Measurements from ENCODE around the gene MTMR6. TPM values are rescaled to one million over a fixed set of nuclear protein-coding genes. Genes with fewer than 3 reads are reported as not detected.

The MTMR6 gene
- polyA plus RNA-seq, 1 donor, result 13.9 TPM

GRCh38 chr13:25224151-25224550 is 63.1 kb downstream of the MTMR6 start:
- Histone ChIP-seq H3K9me3 (ENCODE audit: control insufficient read depth, low read depth, low read length) (no peaks in the 10 kb centered on the region), H3K27me3 (ENCODE audit: control insufficient read depth, insufficient read depth, low read length) (peaks cover 14% of the 10 kb centered on the region), H3K36me3 (ENCODE audit: control insufficient read depth, insufficient read depth, low read length) (no peaks in the 10 kb centered on the region), H3K4me3 (ENCODE audit: low read length) (no peak overlapping the region), H3K27ac (ENCODE audit: low read length) (no peak overlapping the region), H3K4me1 (ENCODE audit: control insufficient read depth, insufficient read depth, low read length) (no peaks in the 10 kb centered on the region)
- WGBS (ENCODE audit: insufficient coverage, low lambda C conversion rate), result no CpG with 5 or more reads among the region's 9 CpGs
- DNase-seq, result no peak

- Histone ChIP-seq H3K4me1 (ENCODE audit: control insufficient read depth, insufficient read depth, low read length) (no peaks in the 10 kb centered on the region), H3K27me3 (ENCODE audit: control insufficient read depth, insufficient read depth, low read length) (peaks cover 11% of the 10 kb centered on the region), H3K9me3 (ENCODE audit: control insufficient read depth, low read depth, low read length) (no peaks in the 10 kb centered on the region), H3K36me3 (ENCODE audit: control insufficient read depth, insufficient read depth, low read length) (no peaks in the 10 kb centered on the region), H3K4me3 (ENCODE audit: low read length) (no peak overlapping the region), H3K27ac (ENCODE audit: low read length) (no peak overlapping the region)
- 100% methylated on average over 1 of the region's 9 CpGs for WGBS (ENCODE audit: insufficient coverage, low lambda C conversion rate)
- DNase-seq, result no peak
These were observed 64.5 kb downstream of the MTMR6 start for GRCh38 chr13:25222740-25223139.

- H3K9me3 ChIP-seq (ENCODE audit: control insufficient read depth, low read depth, low read length), result no peaks in the 10 kb centered on the region
- WGBS (ENCODE audit: insufficient coverage, low lambda C conversion rate), result 80% methylated on average over 1 of the region's 5 CpGs
- DNase-seq, result no peak
- H3K36me3 ChIP-seq (ENCODE audit: control insufficient read depth, insufficient read depth, low read length), result no peaks in the 10 kb centered on the region
- peaks cover 9% of the 10 kb centered on the region for H3K27me3 ChIP-seq (ENCODE audit: control insufficient read depth, insufficient read depth, low read length)
- no peaks in the 10 kb centered on the region for H3K4me1 ChIP-seq (ENCODE audit: control insufficient read depth, insufficient read depth, low read length)
- no peak overlapping the region for H3K4me3 ChIP-seq (ENCODE audit: low read length)
- no peak overlapping the region for H3K27ac ChIP-seq (ENCODE audit: low read length)
These were observed 69.3 kb downstream of the MTMR6 start for GRCh38 chr13:25218019-25218418.

- Histone ChIP-seq H3K9me3 (ENCODE audit: control insufficient read depth, low read depth, low read length) (no peaks in the 10 kb centered on the region), H3K36me3 (ENCODE audit: control insufficient read depth, insufficient read depth, low read length) (no peaks in the 10 kb centered on the region), H3K27me3 (ENCODE audit: control insufficient read depth, insufficient read depth, low read length) (peaks cover 6% of the 10 kb centered on the region), H3K27ac (ENCODE audit: low read length) (no peak overlapping the region), H3K4me3 (ENCODE audit: low read length) (no peak overlapping the region), H3K4me1 (ENCODE audit: control insufficient read depth, insufficient read depth, low read length) (no peaks in the 10 kb centered on the region)
- DNase-seq, result no peak
- WGBS (ENCODE audit: insufficient coverage, low lambda C conversion rate), result no CpG with 5 or more reads among the region's 12 CpGs
These were observed 70.0 kb downstream of the MTMR6 start for GRCh38 chr13:25217023-25217885.

- Histone ChIP-seq H3K4me3 (ENCODE audit: low read length) (no peak overlapping the region), H3K4me1 (ENCODE audit: control insufficient read depth, insufficient read depth, low read length) (no peaks in the 10 kb centered on the region), H3K27ac (ENCODE audit: low read length) (no peak overlapping the region), H3K27me3 (ENCODE audit: control insufficient read depth, insufficient read depth, low read length) (peaks cover 6% of the 10 kb centered on the region), H3K9me3 (ENCODE audit: control insufficient read depth, low read depth, low read length) (no peaks in the 10 kb centered on the region), H3K36me3 (ENCODE audit: control insufficient read depth, insufficient read depth, low read length) (no peaks in the 10 kb centered on the region)
- no peak for DNase-seq
- no CpG with 5 or more reads among the region's 3 CpGs for WGBS (ENCODE audit: insufficient coverage, low lambda C conversion rate)
These were observed 72.1 kb downstream of the MTMR6 start for GRCh38 chr13:25215253-25215575.

- no peak overlapping the region for H3K27ac ChIP-seq (ENCODE audit: low read length)
- DNase-seq, result no peak
These were observed 72.6 kb downstream of the MTMR6 start for GRCh38 chr13:25214491-25215252.

GRCh38 chr13:25213715-25214114 is 73.6 kb downstream of the MTMR6 start:
- Histone ChIP-seq H3K27me3 (ENCODE audit: control insufficient read depth, insufficient read depth, low read length) (peaks cover 5% of the 10 kb centered on the region), H3K36me3 (ENCODE audit: control insufficient read depth, insufficient read depth, low read length) (no peaks in the 10 kb centered on the region), H3K9me3 (ENCODE audit: control insufficient read depth, low read depth, low read length) (no peaks in the 10 kb centered on the region), H3K4me3 (ENCODE audit: low read length) (no peak overlapping the region), H3K4me1 (ENCODE audit: control insufficient read depth, insufficient read depth, low read length) (no peaks in the 10 kb centered on the region), H3K27ac (ENCODE audit: low read length) (no peak overlapping the region)
- WGBS (ENCODE audit: insufficient coverage, low lambda C conversion rate), result no CpG with 5 or more reads among the region's 2 CpGs
- DNase-seq, result no peak

More at GRCh38 chr13:25214491-25215252, 72.6 kb downstream of the MTMR6 start:
- WGBS (ENCODE audit: insufficient coverage, low lambda C conversion rate), result no CpG with 5 or more reads among the region's 6 CpGs
- no peak overlapping the region for H3K4me3 ChIP-seq (ENCODE audit: low read length)
- no peaks in the 10 kb centered on the region for H3K9me3 ChIP-seq (ENCODE audit: control insufficient read depth, low read depth, low read length)
- no peaks in the 10 kb centered on the region for H3K36me3 ChIP-seq (ENCODE audit: control insufficient read depth, insufficient read depth, low read length)
- peaks cover 6% of the 10 kb centered on the region for H3K27me3 ChIP-seq (ENCODE audit: control insufficient read depth, insufficient read depth, low read length)
- H3K4me1 ChIP-seq (ENCODE audit: control insufficient read depth, insufficient read depth, low read length), result no peaks in the 10 kb centered on the region

- DNase-seq, result no peak
- H3K27me3 ChIP-seq (ENCODE audit: control insufficient read depth, insufficient read depth, low read length), result no peaks in the 10 kb centered on the region
- H3K36me3 ChIP-seq (ENCODE audit: control insufficient read depth, insufficient read depth, low read length), result no peaks in the 10 kb centered on the region
- no peak overlapping the region for H3K4me3 ChIP-seq (ENCODE audit: low read length)
- H3K27ac ChIP-seq (ENCODE audit: low read length), result no peak overlapping the region
- H3K9me3 ChIP-seq (ENCODE audit: control insufficient read depth, low read depth, low read length), result no peaks in the 10 kb centered on the region
- no peaks in the 10 kb centered on the region for H3K4me1 ChIP-seq (ENCODE audit: control insufficient read depth, insufficient read depth, low read length)
- 100% methylated on average over 1 of the region's 13 CpGs for WGBS (ENCODE audit: insufficient coverage, low lambda C conversion rate)
These were observed 76.3 kb downstream of the MTMR6 start for GRCh38 chr13:25210842-25211569.

GRCh38 chr13:25207291-25207810 is 79.9 kb downstream of the MTMR6 start:
- Histone ChIP-seq H3K4me1 (ENCODE audit: control insufficient read depth, insufficient read depth, low read length) (no peaks in the 10 kb centered on the region), H3K27ac (ENCODE audit: low read length) (no peak overlapping the region), H3K27me3 (ENCODE audit: control insufficient read depth, insufficient read depth, low read length) (peaks cover 4% of the 10 kb centered on the region), H3K4me3 (ENCODE audit: low read length) (no peak overlapping the region), H3K36me3 (ENCODE audit: control insufficient read depth, insufficient read depth, low read length) (no peaks in the 10 kb centered on the region), H3K9me3 (ENCODE audit: control insufficient read depth, low read depth, low read length) (no peaks in the 10 kb centered on the region)
- DNase-seq, result no peak
- WGBS (ENCODE audit: insufficient coverage, low lambda C conversion rate), result no CpG with 5 or more reads among the region's 8 CpGs

- WGBS (ENCODE audit: insufficient coverage, low lambda C conversion rate), result 60% methylated on average over 1 of the region's 4 CpGs
- Histone ChIP-seq H3K4me1 (ENCODE audit: control insufficient read depth, insufficient read depth, low read length) (no peaks in the 10 kb centered on the region), H3K27ac (ENCODE audit: low read length) (no peak overlapping the region), H3K27me3 (ENCODE audit: control insufficient read depth, insufficient read depth, low read length) (peaks cover 4% of the 10 kb centered on the region), H3K9me3 (ENCODE audit: control insufficient read depth, low read depth, low read length) (no peaks in the 10 kb centered on the region), H3K4me3 (ENCODE audit: low read length) (no peak overlapping the region), H3K36me3 (ENCODE audit: control insufficient read depth, insufficient read depth, low read length) (no peaks in the 10 kb centered on the region)
- DNase-seq, result no peak
These were observed 82.4 kb downstream of the MTMR6 start for GRCh38 chr13:25204863-25205262.
